Activated naive CD8-positive, alpha-beta T cell treated with anti-CD3 and anti-CD28 coated beads for 36 hours (primary cell): ENCODE measurements around the gene SERPINB3. TPM values are rescaled to one million over a fixed set of nuclear protein-coding genes. Genes with fewer than 3 reads are reported as not detected.
"Not testable (repeated sequence)": the region's sequence is repeated elsewhere in the genome, so short reads cannot be mapped to it uniquely, and the experiment has no call there.

Experiments
- DNase-seq: peaks from one replicate; pipeline ENCODE4 v3.0.0; 2021
- H3K27ac Mint-ChIP-seq: one replicate; pipeline ENCODE4 v1.8.0; 2022; ENCODE audit warnings: mild to moderate bottlenecking, moderate library complexity, mixed read lengths
- H3K27me3 Mint-ChIP-seq: one replicate; pipeline ENCODE4 v1.8.0; 2022; ENCODE audit warnings: mild to moderate bottlenecking, mixed read lengths
- H3K36me3 Mint-ChIP-seq: one replicate; pipeline ENCODE4 v1.8.0; 2021; ENCODE audit warnings: mild to moderate bottlenecking, mixed read lengths
- H3K4me1 Mint-ChIP-seq: one replicate; pipeline ENCODE4 v1.8.0; 2021; ENCODE audit warnings: mixed read lengths
- H3K4me3 Mint-ChIP-seq: one replicate; pipeline ENCODE4 v1.8.0; 2022; ENCODE audit warnings: mild to moderate bottlenecking, moderate library complexity, mixed read lengths
- H3K9me3 Mint-ChIP-seq: one replicate; pipeline ENCODE4 v1.8.0; 2022; ENCODE audit warnings: mixed read lengths
- total RNA-seq, 2 experiments: library from RNA; stranded (reverse); gene quantifications; one replicate each; pipeline ENCODE4 v1.2.3, GENCODE V29; 2021

Gene SERPINB3
- total RNA-seq, 2 experiments from 2014 or later, result not detected

- no peak overlapping the region for H3K4me3 Mint-ChIP-seq
- no peaks in the 10 kb centered on the region for H3K9me3 Mint-ChIP-seq
- no peaks in the 10 kb centered on the region for H3K27me3 Mint-ChIP-seq
- no peak for DNase-seq
- H3K36me3 Mint-ChIP-seq, result no peaks in the 10 kb centered on the region
- no peak overlapping the region for H3K27ac Mint-ChIP-seq
- H3K4me1 Mint-ChIP-seq, result no peaks in the 10 kb centered on the region
Observed at GRCh38 chr18:63677500-63678225, 16.0 kb upstream of the SERPINB3 start.

- no peaks in the 10 kb centered on the region for H3K27me3 Mint-ChIP-seq
- no peak overlapping the region for H3K27ac Mint-ChIP-seq
- no peak for DNase-seq
- no peaks in the 10 kb centered on the region for H3K4me1 Mint-ChIP-seq
- H3K36me3 Mint-ChIP-seq, result no peaks in the 10 kb centered on the region
- H3K9me3 Mint-ChIP-seq, result no peaks in the 10 kb centered on the region
- H3K4me3 Mint-ChIP-seq, result no peak overlapping the region
Observed at GRCh38 chr18:63676526-63677323, 15.0 kb upstream of the SERPINB3 start.

- Mint-ChIP-seq H3K4me1 (no peaks in the 10 kb centered on the region), H3K27me3 (no peaks in the 10 kb centered on the region), H3K27ac (no peak overlapping the region), H3K36me3 (no peaks in the 10 kb centered on the region), H3K4me3 (no peak overlapping the region), H3K9me3 (peaks cover 8% of the 10 kb centered on the region)
- no peak for DNase-seq
Observed at GRCh38 chr18:63664571-63664970, 2.9 kb upstream of the SERPINB3 start.

- not testable (repeated sequence) for H3K27ac Mint-ChIP-seq, H3K27me3 Mint-ChIP-seq, H3K4me1 Mint-ChIP-seq, DNase-seq, H3K36me3 Mint-ChIP-seq, H3K4me3 Mint-ChIP-seq, H3K9me3 Mint-ChIP-seq
Observed at GRCh38 chr18:63658920-63659319, 2.8 kb downstream of the SERPINB3 start.

- H3K36me3 Mint-ChIP-seq, H3K9me3 Mint-ChIP-seq, DNase-seq, H3K4me3 Mint-ChIP-seq, H3K27ac Mint-ChIP-seq, H3K27me3 Mint-ChIP-seq, H3K4me1 Mint-ChIP-seq: not testable (repeated sequence)
Observed at GRCh38 chr18:63650271-63650670, 11.4 kb downstream of the SERPINB3 start.

GRCh38 chr18:63648241-63648640, 13.5 kb downstream of the SERPINB3 start:
- Mint-ChIP-seq H3K27ac (no peak overlapping the region), H3K36me3 (no peaks in the 10 kb centered on the region), H3K4me3 (no peak overlapping the region), H3K9me3 (no peaks in the 10 kb centered on the region), H3K4me1 (no peaks in the 10 kb centered on the region), H3K27me3 (no peaks in the 10 kb centered on the region)
- DNase-seq, result no peak

GRCh38 chr18:63646936-63647335, 14.8 kb downstream of the SERPINB3 start:
- Mint-ChIP-seq H3K4me1 (no peaks in the 10 kb centered on the region), H3K9me3 (no peaks in the 10 kb centered on the region), H3K27me3 (no peaks in the 10 kb centered on the region), H3K4me3 (no peak overlapping the region), H3K27ac (no peak overlapping the region), H3K36me3 (no peaks in the 10 kb centered on the region)
- no peak for DNase-seq

GRCh38 chr18:63644694-63645093, 17.0 kb downstream of the SERPINB3 start:
- not testable (repeated sequence) for DNase-seq, H3K4me1 Mint-ChIP-seq, H3K9me3 Mint-ChIP-seq, H3K27me3 Mint-ChIP-seq, H3K4me3 Mint-ChIP-seq, H3K27ac Mint-ChIP-seq, H3K36me3 Mint-ChIP-seq

- H3K9me3 Mint-ChIP-seq, DNase-seq, H3K27me3 Mint-ChIP-seq, H3K36me3 Mint-ChIP-seq, H3K27ac Mint-ChIP-seq, H3K4me3 Mint-ChIP-seq, H3K4me1 Mint-ChIP-seq: not testable (repeated sequence)
Observed at GRCh38 chr18:63644142-63644541, 17.6 kb downstream of the SERPINB3 start, which contains the start of gene SERPINB4. TSS of gene SERPINB4 (minus strand) at chr18:63644256. CDS start at chr18:63643577, 679 bp downstream.

GRCh38 chr18:63642668-63643356, 18.9 kb downstream of the SERPINB3 start:
- not testable (repeated sequence) for DNase-seq, H3K36me3 Mint-ChIP-seq, H3K4me1 Mint-ChIP-seq, H3K9me3 Mint-ChIP-seq, H3K27me3 Mint-ChIP-seq, H3K4me3 Mint-ChIP-seq, H3K27ac Mint-ChIP-seq

GRCh38 chr18:63641157-63641680, 20.5 kb downstream of the SERPINB3 start:
- not testable (repeated sequence) for H3K4me3 Mint-ChIP-seq, H3K9me3 Mint-ChIP-seq, H3K36me3 Mint-ChIP-seq, H3K27me3 Mint-ChIP-seq, H3K27ac Mint-ChIP-seq, DNase-seq, H3K4me1 Mint-ChIP-seq

- no peak overlapping the region for H3K27ac Mint-ChIP-seq
- no peak overlapping the region for H3K4me3 Mint-ChIP-seq
- no peaks in the 10 kb centered on the region for H3K27me3 Mint-ChIP-seq
- H3K4me1 Mint-ChIP-seq, result no peaks in the 10 kb centered on the region
- H3K9me3 Mint-ChIP-seq, result no peaks in the 10 kb centered on the region
- H3K36me3 Mint-ChIP-seq, result no peaks in the 10 kb centered on the region
- no peak for DNase-seq
Observed at GRCh38 chr18:63637703-63638102, 24.0 kb downstream of the SERPINB3 start.

- no peaks in the 10 kb centered on the region for H3K27me3 Mint-ChIP-seq
- H3K4me1 Mint-ChIP-seq, result no peaks in the 10 kb centered on the region
- DNase-seq, result no peak
- H3K27ac Mint-ChIP-seq, result no peak overlapping the region
- peaks cover 2% of the 10 kb centered on the region for H3K36me3 Mint-ChIP-seq
- H3K9me3 Mint-ChIP-seq, result peaks cover 29% of the 10 kb centered on the region
- H3K4me3 Mint-ChIP-seq, result no peak overlapping the region
Observed at GRCh38 chr18:63627819-63628218, 33.9 kb downstream of the SERPINB3 start.

- no peaks in the 10 kb centered on the region for H3K4me1 Mint-ChIP-seq
- DNase-seq, result no peak
- no peak overlapping the region for H3K4me3 Mint-ChIP-seq
- H3K27me3 Mint-ChIP-seq, result no peaks in the 10 kb centered on the region
- H3K9me3 Mint-ChIP-seq, result peaks cover 27% of the 10 kb centered on the region
- H3K27ac Mint-ChIP-seq, result no peak overlapping the region
- peaks cover 2% of the 10 kb centered on the region for H3K36me3 Mint-ChIP-seq
Observed at GRCh38 chr18:63626431-63626830, 35.3 kb downstream of the SERPINB3 start.

GRCh38 chr18:63624863-63625262, 36.8 kb downstream of the SERPINB3 start:
- H3K4me3 Mint-ChIP-seq, result no peak overlapping the region

More at GRCh38 chr18:63624863-63625262, 36.8 kb downstream of the SERPINB3 start:
- Mint-ChIP-seq H3K36me3 (peaks cover 2% of the 10 kb centered on the region), H3K4me1 (no peaks in the 10 kb centered on the region), H3K27me3 (no peaks in the 10 kb centered on the region), H3K9me3 (peaks cover 32% of the 10 kb centered on the region), H3K27ac (no peak overlapping the region)
- no peak for DNase-seq
